Sigmoid colon (tissue), 4 donors: ENCODE results near the gene CD34.

Experiments
- EP300 ChIP-seq, 4 donors: sonication (generic); formaldehyde crosslinking; IDR thresholded peaks; one replicate each; pipeline ENCODE4 v1.6.1; 2017; ENCODE audit warnings: antibody characterized with exemption in 4 of 4
- POLR2A ChIP-seq, 2 donors: fragments of 450-650 bp; IDR thresholded peaks; one replicate each; pipeline ENCODE4 v1.6.1; 2016; ENCODE audit warnings: antibody characterized with exemption in 2 of 2, mild to moderate bottlenecking in 2 of 2, moderate library complexity in 2 of 2
- POLR2AphosphoS5 ChIP-seq, 4 donors: sonication (generic); formaldehyde crosslinking; IDR thresholded peaks; one replicate each; pipeline ENCODE4 v1.6.1; 2017; ENCODE audit warnings: antibody characterized with exemption in 4 of 4
- TF ChIP-seq, protein P1 (sequence below), 4 experiments: fragments of 450-650 bp in 3 of 4; fragments of 200-600 bp in 1 of 4; IDR thresholded peaks; one replicate each; pipeline ENCODE4 v1.5.1; 2016 to 2019; ENCODE audit warnings: antibody characterized with exemption in 4 of 4, mild to moderate bottlenecking in 3 of 4, moderate library complexity in 2 of 4

- no peak for TF ChIP-seq POLR2A (IDR thresholded peaks at IDR 0.05)
- TF ChIP-seq, protein P1, sequence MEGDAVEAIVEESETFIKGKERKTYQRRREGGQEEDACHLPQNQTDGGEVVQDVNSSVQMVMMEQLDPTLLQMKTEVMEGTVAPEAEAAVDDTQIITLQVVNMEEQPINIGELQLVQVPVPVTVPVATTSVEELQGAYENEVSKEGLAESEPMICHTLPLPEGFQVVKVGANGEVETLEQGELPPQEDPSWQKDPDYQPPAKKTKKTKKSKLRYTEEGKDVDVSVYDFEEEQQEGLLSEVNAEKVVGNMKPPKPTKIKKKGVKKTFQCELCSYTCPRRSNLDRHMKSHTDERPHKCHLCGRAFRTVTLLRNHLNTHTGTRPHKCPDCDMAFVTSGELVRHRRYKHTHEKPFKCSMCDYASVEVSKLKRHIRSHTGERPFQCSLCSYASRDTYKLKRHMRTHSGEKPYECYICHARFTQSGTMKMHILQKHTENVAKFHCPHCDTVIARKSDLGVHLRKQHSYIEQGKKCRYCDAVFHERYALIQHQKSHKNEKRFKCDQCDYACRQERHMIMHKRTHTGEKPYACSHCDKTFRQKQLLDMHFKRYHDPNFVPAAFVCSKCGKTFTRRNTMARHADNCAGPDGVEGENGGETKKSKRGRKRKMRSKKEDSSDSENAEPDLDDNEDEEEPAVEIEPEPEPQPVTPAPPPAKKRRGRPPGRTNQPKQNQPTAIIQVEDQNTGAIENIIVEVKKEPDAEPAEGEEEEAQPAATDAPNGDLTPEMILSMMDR (IDR thresholded peaks at IDR 0.05): no peak
- TF ChIP-seq EP300 (IDR thresholded peaks at IDR 0.05): no peak
- TF ChIP-seq POLR2AphosphoS5 (IDR thresholded peaks at IDR 0.05): no peak
Measured at GRCh38 chr1:207836591-207837347, 74.2 kb downstream of the CD34 start.
